ENCODE results near the gene TEX53.

TEX53 gene

DNA sequence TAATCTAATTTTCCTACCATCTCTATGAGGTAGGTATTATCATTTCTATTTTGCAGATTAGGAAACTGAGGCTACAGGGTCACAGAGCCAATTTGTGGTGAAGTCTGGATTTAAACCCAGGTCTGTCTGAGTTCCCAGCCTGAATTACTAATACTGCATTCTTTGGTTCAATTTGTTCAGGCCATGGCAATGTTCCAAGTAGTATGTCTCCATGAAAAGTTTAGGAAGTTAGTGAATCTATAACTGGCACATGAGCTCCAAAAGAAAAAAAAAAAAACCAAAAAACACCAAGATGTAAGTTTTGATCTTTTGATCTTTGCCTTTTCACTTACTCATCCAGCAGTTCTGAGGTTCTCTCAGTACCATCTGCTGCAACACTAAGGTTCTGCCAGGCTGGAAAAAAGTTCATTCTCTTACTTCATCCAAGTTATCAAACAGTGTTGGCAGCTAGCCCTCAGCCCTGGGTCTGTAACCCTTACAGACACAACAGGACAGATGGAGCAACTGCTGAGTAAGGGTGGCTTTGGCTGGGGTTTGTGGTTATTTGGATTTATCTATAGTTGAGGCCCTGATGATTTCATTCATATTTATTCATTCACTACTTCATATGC is 50.9 kb downstream of the TEX53 start:
- DNase-seq (ENCODE audit: low read depth in 2 of 2), result no peak
